NCI-H446 treated with DMSO at 0.1 percent for 48 hours (cell line): ENCODE data around the gene SOBP.

Experiments
- DNase-seq: peaks from one replicate; lab custom pipeline; 2025; lab: John Stamatoyannopoulos, UW

SOBP gene

DNA sequence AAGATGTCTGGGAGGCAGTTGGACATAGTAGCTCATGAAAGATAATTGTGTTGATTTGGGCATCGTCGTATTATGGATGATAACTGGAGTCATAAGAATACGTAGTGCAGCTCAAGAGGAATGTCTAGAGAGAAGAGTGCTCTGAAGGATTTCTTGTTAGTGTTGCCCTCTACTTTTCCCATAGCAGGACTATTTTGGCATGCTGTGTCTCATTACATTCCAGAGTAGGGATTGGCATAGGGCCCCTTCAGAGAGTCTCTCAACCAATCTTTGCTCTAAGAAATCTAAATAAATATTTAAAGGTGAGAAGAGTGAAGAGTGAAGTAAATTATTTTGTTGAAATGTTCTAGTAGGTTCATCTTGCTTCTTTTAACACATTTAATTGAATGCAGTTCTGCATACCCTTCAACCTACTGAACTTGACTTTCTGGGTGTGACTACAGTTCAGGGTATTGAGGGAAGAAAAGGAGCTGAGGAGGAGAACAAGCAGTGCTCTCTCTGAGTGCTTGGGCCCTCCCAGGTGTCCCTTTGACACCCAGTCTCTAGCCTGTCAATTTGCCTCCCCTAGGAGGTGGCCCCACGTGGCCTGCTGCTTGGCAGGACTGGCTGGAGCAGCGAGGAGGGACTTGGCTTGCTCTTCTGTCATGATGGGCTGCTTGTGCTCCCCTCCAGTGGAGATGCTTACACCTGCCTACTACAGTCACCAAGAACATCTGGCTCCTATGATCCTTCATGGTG, 33.3 kb downstream of the SOBP start:
- DNase-seq: no peak

DNA sequence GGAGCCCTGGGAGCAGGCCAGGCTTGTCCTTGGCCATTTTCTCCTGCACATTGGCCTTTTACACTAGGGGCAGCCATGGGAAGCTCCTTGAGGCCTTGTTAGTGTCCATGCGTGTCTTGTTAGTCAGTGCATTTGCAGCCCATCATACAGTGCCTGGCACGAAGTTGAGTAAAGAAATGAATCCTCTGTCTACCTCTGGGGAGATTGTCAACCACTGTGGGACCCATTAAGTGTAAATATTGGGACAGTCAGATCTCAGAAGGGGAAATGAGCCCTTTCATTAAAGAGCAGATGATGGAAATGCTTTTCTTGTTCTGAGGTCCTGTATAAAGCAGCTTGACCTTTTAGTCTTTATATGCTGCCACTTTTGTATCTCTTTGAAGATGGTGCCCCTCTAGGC, 33.9 kb downstream of the SOBP start:
- no peak for DNase-seq

DNA sequence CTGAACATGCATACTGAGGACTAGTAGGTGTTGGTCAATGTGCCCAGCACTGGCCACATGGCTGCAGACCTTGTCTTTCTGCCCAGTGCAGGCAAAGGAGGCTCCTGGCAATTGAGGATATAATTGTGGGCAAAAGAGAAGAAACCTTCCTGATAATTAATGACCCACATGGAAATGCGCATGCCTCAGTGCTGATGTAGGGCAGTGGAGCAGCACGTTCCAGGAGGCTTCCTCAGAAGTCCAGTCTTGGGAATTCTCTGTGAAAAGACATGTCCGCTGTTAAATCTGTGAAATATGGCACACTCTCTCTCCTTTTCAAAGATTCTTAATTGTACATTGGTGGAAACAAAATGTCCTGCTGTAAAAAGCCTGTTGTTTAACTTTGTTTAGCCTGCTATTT, 34.7 kb downstream of the SOBP start:
- no peak for DNase-seq

DNA sequence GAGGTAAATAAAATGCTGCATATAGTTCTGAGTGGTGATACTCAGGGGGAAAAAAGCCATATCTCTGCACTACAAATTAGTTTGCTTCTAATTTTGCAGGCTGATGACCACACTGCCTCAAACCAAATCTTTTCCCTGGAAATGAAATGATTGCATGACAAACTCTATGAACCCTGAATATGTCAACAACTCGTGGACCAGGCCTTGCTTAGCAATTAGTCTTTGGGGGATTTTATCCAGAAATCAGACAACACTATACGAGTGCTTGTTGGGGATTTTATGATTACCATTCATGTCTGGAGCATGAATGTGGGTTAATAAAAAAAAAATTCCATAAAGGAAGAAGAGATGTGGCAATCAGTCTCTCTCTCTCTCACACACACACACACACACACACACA, 42.0 kb downstream of the SOBP start:
- DNase-seq: no peak

DNA sequence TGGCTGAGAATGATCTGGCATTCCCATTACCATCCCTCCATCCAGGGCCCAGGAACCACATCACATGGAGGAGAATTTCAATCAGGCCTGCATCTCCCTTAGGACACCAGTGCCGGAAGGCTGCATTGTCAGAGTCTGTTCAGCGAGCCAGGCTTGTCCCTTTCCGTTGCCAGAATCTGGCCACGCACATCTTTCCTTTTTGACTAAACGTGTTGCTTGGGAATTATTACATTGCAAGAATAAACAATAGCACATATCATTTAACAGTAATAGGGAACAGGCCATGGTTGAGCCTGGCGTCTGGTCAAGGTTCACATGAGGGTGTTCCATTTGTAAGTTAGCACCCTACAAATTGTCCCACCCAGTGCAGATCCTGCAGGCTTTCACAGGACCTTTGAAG, 42.8 kb downstream of the SOBP start:
- no peak for DNase-seq

DNA sequence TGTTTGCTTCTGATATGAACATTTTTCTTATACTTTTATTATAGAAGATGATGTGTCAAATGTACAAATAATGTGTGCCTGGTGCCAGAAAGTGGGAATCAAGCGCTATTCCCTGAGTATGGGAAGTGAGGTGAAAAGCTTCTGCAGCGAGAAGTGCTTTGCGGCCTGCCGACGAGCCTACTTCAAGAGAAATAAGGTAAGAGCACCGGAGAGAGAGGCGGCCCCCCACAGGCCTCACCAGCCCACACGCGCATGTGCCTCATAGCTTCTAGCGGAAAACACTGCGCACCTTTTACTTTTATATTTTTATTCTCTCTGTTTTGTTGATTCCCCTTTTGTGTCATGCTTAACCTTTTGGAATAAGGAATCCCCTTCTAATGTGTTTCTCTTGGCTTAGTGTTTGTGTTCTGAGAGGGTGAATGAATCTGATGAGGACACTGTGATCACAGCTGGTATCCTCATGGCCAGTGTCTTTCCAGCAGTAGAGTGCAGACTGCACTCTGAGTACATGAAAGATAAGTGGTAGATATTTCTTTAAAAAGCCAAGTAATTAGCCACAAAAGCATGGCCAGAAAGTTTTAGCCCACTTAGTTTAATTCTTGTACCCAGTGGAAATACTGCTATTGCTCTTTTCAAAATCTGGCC, 43.6 kb downstream of the SOBP start:
- DNase-seq: no peak

DNA sequence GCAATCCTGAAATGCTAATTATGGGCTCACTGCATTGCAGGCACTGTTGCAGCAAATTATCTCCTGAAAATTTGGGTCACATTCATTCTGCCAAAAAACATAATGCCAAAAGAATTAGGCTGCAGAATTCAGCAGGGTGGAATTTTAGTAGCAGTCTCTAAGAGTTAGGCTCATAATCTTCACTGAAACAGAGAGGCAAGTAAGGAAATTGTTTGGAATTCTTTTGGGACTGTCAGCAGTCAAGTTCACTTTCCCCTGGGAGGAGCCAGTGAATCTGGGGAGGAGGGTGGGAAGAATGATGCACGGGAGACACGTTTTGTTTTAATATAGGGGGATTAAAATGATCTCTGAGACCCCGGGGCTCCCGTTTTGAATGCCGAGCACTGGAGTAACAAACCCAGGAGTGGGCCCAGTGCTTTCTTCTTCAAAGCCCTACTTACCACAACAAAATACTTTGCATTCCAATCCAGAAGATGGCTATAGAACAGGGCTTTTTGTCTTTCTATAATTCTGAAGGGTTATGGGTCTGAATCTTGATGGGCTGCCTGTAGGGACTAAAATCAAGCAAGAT, 44.7 kb downstream of the SOBP start:
- DNase-seq: no peak

DNA sequence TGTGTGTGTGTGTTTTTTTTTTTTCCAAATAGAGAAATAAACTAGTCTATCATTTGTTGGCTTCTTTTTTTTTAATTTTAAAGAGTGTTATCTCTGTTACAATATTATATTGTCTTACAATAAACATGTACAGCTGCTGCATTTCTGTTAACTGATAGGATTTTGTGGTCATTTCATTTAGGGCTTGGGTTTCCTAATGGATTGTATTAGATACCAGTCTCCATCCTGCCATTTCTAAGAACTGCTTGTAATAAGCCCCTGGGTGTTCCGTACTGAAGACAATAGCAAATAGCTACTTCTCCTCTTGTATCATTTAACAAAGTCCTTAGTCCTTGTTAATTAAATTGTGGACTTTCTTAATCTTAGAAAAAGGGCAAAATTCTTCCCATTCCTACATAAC, 45.7 kb downstream of the SOBP start:
- DNase-seq: no peak

DNA sequence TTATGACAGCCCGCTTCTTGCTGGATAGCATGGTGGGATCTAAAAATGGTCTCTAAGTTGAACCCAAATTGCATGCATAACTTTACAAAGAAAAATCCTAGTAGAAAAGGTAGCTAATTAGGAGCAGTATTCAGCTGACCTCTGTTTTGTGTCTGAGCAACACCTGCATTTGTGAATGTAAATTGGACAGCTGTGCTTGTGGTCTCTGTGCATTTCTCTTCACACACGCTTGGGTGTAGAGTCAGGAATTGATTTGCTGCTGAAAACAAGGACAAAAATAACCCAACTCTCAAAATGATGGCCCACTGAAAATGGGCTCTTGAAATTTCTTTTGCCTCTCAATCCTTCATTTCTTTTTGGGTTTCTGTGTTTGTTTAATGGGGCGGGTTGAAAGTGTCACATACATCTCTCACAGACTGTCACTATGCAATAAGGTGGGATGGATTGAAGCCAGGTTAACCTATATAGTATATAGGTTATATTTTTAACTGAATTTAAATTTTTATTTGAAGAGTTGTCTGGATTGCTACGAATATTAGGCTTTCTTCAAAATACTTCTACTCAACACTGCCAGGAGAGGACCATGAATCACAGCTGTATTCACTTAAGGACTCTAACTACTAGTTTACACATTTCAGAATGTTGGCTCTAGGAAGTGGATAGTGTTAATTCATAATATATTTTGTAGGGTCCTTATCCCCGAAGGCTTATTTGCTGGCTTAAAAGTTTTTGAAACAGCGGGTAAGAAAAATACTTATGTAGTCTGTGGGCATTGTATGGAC, 46.5 kb downstream of the SOBP start:
- DNase-seq: no peak

DNA sequence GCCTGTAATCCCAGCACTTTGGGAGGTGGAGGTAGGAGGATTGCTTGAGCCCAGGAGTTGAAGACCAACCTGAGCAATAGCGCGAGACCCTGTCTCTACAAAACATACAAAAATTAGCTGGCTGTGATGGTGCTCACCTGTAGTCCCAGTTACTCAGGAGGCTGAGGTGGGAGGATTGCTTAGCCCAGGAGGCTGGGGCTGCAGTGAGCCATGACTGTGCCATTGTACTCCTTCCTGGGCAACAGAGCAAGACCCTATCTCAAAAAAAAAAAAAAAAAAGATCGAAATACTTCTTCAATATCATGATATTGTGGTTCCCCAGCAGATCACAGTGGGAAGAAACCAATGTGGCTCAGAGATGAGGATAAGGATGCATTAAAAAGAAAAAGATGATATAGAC, 47.6 kb downstream of the SOBP start:
- DNase-seq: no peak

DNA sequence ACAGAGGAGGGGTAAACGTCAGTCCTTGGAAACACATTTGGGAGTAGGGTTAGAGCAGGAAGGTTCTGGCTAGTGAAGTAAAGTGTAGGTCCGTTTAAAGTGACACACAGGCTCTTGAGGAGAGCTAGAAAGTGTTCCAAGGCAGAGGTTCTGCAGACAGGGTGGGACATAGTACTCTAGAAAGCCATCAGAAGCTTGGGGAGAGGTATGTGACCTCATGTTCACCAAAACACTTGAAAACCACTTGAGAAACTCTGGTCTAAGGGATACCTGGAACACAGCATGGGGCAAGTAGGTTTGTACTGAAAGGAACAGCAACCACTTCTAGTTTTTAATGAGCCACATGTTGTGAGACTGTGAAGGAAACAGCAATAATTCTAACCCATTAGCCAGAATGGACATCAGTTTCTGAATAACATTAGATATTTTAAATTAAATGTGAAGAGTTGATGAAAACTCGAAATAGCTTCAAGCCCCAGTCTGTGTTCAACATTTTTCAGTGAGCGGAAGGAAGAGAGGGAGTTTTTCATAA, 49.0 kb downstream of the SOBP start:
- no peak for DNase-seq

DNA sequence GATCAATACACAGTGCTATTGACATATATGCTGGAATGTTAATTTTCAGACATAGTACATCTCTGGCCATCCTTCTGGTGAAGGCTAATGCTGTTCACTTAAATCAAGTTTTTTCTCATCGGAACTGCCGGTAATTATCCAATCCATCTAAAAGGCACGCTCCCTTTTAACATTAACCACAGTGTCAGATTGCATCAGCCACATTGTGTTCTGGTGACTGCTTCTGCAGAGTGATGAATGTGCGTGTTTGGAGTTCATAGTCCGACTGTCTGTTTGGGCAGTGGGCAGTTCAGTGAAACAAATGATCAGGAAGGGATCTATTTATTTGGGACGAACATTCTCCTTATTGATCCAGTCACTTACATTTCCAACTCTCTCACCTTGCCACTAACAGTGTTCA, 49.5 kb downstream of the SOBP start:
- DNase-seq: no peak

DNA sequence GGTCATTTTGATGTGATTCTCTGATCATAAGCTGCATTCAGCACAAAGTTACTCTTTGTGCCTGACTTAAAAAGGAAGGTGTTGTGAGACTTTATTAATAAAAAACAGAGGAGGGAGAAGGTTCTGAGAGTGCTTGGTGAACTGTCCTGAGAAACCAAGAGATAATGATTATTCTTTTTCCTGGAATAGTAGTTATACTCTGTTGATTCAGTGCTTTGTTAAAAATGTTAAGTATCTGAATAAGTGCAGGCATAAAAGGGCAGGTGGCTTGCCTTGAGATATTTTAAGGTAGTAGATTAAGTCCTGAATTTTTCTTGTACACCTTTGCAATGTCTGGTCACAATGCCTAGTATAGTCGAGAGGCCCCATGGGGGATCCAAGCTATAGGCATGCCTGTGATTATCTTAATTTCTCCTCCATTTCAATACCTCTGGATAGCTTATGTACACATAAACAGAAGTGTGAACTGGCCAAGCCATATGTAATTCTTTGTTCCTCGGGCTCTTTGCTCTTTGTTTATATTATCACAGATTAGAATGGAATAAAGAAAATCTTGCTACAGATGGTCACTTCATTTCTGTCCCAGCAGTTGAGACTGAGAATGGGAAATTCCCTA, 50.0 kb downstream of the SOBP start:
- no peak for DNase-seq

DNA sequence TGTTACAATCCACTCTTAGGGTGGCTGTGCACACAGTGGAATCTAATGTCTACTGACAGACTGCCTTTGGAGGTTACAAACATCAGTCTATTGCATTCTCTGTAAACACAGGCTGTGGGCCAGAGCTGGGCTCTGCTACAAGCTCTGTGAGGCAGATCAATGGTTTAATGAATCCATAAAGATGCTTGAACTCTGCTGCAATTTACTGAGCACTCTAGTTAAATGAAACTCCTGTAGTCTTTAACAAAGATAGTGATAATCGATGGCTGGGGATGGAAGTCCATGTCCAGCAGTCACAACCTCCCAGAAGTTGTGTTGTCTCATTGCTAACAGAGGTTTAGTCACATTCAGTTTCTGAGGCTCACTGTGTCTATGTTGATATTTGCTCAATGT, 50.5 kb downstream of the SOBP start:
- no peak for DNase-seq

DNA sequence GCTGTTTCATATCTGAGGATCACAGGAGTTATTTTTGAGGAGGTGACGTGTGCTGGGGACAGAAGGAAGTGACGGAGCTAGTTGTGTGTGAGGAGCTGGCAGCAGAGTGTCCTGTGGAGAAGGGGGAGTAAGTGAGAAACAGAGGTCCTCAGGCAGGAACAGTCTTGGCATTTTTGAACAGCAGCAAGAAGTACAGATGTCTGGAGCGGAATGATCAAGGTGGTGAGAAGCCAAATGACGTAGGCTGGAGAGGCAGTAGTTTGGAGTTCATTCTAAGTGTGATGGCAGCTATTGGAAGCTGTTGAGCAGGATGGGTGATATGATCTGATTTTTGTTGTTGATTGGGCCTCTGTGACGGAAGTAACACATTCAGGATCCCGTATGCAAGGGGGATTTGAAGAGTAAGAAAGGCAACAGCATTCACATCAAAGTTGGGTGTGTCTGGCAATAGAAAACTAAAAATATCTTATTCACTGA, 52.3 kb downstream of the SOBP start:
- DNase-seq: no peak

DNA sequence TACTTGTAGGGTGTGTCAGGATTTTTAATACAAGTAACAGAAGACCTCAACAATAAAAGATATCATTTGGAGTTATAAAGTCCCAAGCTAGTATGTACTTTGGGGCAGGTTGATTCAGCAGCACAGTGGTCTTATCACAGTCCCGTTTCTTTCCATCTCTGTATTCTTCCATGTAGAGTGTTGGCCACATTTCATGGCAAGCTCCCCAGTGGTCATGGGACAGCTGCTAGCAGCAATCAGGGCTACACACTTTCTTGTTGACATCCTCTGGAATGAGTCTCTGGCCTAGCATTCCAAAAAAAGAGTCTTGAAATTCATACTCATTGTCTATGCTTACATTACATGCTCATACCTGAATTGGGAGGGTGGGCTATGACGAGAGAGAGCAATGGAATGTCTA, 53.2 kb downstream of the SOBP start:
- DNase-seq: no peak

DNA sequence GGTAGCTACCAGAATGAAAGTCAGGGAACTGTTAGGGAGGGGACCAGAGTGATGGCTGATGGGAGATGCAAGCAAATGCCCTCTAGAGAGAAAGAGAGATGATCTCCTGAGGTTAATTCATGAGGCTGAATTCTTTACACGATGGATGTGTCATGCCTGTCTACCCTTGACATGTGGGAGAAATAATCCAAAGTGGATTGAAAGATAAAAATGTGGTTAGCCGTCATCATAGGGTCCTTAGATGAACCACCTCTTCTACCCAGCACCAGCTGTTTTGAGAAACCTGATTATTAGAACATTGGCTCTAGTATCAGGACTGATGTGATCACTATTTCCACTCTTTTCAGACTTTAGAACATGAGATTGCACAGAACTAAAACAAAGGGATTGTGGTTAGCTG, 53.6 kb downstream of the SOBP start:
- no peak for DNase-seq

DNA sequence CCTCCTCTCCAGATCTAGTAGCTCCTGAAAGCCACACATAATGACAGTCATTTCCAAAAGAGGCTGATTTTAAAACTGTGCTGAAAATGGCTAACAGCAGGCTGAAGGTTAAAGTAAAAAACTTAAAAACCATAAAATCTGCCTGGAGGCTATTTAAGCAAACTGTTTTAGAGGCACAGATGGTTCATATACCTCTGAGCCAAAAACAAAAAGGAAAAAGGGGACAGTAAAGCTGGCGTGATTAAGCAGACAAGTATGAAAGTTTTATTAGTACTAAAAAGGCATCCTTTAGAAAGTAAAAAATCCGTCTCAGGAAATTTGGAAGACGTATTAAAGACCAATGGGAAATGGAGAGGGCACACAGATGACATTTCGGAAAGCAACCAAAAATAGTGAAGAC, 55.8 kb downstream of the SOBP start:
- DNase-seq: no peak

DNA sequence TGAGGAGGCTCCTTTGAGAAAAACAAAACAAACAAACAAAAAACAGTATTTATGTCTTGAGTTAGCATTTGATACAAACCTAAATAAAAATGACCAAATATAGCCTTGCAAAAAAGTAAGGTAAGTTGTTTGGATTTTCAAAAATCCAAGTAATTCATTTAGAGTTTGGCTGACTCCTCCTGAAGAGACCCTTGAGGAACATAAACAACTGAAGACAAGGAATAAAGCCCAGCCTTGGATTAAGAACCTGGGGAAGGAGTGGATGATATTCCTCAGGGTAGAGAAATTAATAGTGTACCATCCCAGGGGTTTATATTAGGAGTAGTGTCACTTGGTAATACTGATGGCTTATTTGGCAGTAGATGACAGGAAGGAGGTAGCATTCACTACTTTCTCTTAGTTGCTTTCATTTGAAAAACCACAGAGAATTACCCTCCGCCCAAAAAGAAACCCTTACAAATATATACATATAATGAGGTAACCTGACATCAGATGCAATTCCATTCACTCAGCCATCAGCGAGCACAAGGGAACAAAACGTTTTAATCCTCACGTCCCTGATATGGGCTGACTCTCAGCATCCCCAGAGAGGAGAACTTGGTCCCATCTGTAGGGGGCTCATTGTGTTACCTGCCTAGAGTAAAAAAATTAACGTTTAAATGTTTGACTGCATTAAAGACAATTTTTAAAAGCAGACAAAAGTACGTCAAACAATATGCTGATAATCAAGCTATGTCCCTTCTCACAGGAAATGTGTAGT, 57.0 kb downstream of the SOBP start:
- DNase-seq: no peak

DNA sequence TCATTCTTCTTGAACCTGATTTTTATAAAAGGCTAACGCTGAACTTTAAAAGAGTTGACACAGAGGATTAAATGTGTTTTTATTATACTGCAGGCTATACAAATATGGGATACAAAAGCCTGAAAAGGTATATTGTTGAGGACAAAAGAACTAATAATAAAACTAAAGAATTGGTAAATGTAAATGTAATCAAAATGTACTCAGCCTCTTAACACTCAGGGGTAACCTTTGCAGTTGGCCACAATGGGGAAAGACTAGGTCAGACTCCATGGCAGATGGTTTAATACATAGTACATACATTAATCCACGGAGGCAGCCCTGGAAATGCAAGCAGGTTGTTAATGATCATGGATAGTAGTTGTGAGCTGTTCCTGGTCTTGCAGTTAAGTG, 57.5 kb downstream of the SOBP start:
- no peak for DNase-seq

DNA sequence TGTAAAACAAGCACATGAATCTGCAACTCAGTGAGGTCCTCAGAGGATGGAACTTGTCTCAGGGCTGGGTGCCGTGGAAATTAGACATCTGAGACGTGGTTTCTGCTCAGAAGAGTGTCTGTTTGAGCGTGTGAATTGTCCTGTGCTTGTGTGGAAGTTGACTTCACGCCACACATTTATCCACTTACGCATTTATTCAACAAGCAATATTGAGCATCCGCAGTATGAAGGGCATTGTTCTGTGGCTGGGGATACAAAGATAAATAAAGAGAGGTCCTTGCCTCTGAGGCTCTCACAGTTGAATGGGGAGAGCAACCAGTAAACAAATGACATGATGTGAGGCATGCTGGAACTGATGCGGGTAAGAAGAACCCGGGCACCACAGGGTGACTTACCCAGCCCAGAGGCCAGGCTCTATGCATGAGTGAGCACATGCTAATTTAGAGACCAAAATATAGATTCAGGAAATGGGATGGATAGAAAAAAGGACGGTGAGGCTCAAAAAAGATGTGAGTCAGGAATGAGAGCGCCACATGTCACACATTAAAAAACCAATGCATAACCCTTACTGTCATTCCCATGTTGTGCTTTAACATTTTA, 60.4 kb downstream of the SOBP start:
- no peak for DNase-seq
